Pulmonary artery endothelial cell (primary cell): Measurements from ENCODE around the gene OR1N2. TPM values are rescaled to one million over a fixed set of nuclear protein-coding genes. Genes with fewer than 3 reads are reported as not detected.
"Not testable (repeated sequence)": the region's sequence is repeated elsewhere in the genome, so short reads cannot be mapped to it uniquely, and the experiment has no call there.

Source experiments
- DNase-seq: peaks from one replicate; pipeline ENCODE4 v3.0.0-alpha.2; 2011; ENCODE audit warnings: low read depth, low spot score
- total RNA-seq: library from RNA; depleted of rRNA; stranded (reverse); fragments of >200 nt; gene quantifications from 2 replicates; pipeline ENCODE4 v1.2.3, GENCODE V29; 2014

OR1N2 gene, protein sequence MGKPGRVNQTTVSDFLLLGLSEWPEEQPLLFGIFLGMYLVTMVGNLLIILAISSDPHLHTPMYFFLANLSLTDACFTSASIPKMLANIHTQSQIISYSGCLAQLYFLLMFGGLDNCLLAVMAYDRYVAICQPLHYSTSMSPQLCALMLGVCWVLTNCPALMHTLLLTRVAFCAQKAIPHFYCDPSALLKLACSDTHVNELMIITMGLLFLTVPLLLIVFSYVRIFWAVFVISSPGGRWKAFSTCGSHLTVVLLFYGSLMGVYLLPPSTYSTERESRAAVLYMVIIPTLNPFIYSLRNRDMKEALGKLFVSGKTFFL
- not detected in 2 replicates for total RNA-seq

DNA sequence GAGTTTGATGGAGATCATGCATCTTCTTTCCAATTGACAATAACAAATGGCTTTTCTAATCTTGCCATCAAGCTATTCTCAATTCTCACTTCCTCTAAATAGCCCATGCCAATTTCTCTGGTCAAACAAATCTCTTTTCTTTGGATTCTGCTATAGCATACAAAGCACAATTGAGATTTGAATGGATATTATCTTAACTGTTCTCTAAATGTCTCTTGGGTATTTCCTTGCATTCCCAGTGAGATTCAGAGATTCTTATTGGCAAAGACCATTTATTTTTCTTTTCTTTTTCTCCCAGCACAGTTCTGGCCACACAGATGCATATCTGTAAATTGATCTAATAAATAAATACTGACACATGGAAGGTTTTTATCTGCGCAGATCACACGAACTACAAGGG lies at the start of gene OR1N2:
OR1N2 (plus strand) TSS at position 301 of the 400 bp plus-strand sequence. CDS start 100 bp downstream, outside the sequence.
- DNase-seq: no peak

DNA sequence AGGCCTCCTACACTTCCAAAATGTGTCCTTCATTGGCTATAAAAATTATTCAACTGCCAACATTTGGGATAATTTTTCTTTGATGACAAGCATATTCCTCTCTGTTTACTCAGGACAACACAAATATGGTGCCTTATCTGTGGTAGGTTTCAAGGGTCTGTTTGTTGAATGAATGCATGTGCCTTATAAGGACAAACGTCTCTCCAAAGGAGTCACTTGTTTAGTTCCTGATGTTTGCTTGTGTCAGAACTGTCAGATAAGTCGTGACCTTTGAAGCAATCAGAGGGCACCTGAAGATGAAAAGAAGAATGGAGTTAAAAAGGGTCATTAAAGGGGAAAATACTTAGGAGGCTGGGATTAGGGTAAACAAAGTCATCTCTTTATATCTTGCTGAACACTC lies 45.9 kb upstream of the OR1N2 start:
- no peak for DNase-seq

GRCh38 chr9:122510502-122510901 lies 42.4 kb upstream of the OR1N2 start, which contains the start of gene OR1J2:
OR1J2 (plus strand) TSS chr9:122510802; CDS start chr9:122510802, 0 bp downstream.
- no peak for DNase-seq

GRCh38 chr9:122518226-122518625 lies 34.7 kb upstream of the OR1N2 start:
- DNase-seq: no peak

- DNase-seq: no peak
Observed at GRCh38 chr9:122518841-122519240, 34.1 kb upstream of the OR1N2 start, which contains the start of gene OR1J4. OR1J4 (plus strand) TSS chr9:122519141; CDS start chr9:122519141, 0 bp downstream.

DNA sequence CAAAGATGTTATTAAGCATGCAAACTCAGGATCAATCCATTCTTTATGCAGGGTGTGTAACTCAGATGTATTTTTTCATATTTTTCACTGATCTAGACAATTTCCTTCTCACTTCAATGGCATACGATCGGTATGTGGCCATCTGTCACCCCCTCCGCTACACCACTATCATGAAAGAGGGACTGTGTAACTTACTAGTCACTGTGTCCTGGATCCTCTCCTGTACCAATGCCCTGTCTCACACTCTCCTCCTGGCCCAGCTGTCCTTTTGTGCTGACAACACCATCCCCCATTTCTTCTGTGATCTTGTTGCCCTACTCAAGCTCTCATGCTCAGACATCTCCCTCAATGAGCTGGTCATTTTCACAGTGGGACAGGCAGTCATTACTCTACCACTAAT lies 33.5 kb upstream of the OR1N2 start:
- no peak for DNase-seq

GRCh38 chr9:122526602-122527001 lies 26.3 kb upstream of the OR1N2 start:
- no peak for DNase-seq

GRCh38 chr9:122527193-122527592 lies 25.7 kb upstream of the OR1N2 start, which contains the start of gene OR1N1:
OR1N1 (minus strand) TSS chr9:122527293; CDS start chr9:122527293, 0 bp downstream.
- DNase-seq: no peak

DNA sequence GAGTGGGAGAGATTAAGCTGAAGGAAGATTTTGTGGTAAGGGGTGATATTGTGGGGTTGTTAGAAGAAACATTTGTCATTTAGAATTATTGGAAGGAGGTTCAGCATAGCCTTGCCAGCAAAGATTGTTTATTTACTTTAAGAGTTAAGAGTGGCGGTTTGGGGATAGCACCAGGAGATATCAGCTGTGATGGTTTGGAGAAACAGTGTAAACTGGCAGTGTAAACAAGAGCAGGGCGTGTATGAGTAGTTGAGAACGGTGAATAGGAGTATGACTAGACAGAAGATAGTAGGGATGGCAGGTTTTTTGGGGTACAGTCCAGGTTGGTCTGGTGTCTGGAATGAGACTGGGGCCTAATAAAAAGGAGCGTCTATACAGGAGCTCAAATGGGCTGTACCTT lies 21.8 kb upstream of the OR1N2 start:
- DNase-seq: not testable (repeated sequence)

GRCh38 chr9:122536134-122536533 lies 16.8 kb upstream of the OR1N2 start:
- no peak for DNase-seq

GRCh38 chr9:122537066-122537465 lies 15.8 kb upstream of the OR1N2 start:
- not testable (repeated sequence) for DNase-seq

DNA sequence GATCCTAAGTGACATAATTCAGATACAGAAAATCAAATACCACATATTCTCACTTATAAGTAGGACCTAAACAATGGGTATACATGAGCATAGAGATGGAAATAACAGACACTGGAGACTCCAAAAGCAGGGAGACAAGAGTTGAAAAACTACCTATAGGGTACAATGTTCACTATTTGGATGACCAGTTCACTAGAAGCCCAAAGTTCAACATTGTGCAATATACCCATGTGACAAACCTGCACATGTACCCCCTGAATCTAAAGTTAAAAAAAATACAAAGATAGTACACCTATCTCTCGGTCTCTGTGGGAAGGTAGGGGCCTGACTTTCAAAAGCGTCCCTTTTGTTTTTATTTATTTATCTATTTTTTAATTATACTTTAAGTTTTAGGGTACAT lies 14.2 kb upstream of the OR1N2 start:
- no peak for DNase-seq

GRCh38 chr9:122546196-122546595 lies 6.7 kb upstream of the OR1N2 start:
- no peak for DNase-seq

- DNase-seq: no peak
Observed at GRCh38 chr9:122551371-122551770, 1.5 kb upstream of the OR1N2 start.

- DNase-seq: no peak
Observed at GRCh38 chr9:122561446-122561845, 8.5 kb downstream of the OR1N2 start.

DNA sequence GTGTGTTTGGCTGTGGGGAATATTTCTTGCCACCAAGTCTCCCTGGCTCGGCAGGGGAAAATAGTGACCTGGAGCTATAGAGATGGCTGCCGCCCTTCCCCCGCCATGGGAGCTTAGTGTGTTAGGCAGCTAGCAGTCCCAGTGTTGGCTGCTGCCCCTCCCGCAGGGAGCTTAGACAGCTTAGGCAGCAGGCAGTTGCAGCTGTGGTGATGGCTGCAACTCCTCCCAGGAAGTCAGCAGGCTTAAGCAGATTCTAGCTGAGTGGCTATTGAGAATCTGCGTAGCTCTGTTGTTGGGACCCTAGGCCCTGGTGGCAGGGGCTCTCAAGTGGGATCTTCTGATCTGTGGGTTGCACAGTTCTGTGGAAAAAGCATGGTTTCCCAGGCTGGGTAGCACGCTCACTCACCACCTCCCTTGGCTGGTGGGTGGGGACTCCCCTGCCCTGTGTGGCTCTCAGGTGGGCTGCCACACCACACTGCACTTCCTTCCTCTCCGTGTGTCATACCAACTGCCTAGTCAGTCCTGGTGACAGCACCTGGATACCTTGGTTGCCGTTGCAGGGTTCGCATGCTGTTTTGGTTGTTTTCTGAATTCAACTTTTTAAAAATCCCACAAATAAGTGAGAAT lies 9.3 kb downstream of the OR1N2 start:
- no peak for DNase-seq

DNA sequence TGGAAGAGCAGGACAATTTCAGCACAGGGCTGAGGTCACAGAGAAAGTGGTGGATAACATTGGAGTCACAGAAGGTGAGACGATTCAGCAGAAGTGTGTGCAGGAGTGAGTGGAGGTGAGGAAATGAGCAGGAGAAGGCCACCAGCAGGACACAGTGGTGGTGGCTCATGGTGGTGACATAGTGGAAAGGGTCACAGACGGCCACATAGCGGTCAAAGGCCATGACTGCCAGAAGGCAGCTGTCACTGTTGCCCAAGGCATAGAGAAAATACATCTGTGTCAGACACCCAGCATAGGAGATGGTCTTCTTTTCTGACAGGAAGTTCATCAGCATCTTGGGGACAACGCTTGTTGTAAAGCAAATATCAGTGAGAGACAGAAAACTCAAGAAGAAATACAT lies 15.0 kb downstream of the OR1N2 start:
- no peak for DNase-seq

- DNase-seq: no peak
Observed at GRCh38 chr9:122572456-122572855, 19.5 kb downstream of the OR1N2 start.

DNA sequence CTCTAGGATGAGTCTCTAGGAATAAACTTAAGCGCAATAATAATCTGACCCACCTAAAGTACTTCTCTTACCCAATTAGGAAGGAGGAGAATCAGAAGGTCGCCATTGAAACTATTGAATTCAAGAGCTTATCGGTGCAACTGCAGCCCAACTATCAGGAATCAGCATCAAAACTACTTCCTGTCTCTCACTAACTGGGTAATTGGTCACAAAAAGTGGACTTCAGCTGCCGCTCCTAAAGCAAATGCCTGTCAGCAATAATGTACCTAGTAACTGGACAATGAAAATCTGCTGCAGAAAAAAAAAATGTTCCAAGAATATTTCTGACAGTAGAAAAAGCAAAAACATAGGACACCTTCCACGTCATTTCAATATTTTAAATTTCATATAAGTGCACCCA lies 27.0 kb downstream of the OR1N2 start:
- no peak for DNase-seq

DNA sequence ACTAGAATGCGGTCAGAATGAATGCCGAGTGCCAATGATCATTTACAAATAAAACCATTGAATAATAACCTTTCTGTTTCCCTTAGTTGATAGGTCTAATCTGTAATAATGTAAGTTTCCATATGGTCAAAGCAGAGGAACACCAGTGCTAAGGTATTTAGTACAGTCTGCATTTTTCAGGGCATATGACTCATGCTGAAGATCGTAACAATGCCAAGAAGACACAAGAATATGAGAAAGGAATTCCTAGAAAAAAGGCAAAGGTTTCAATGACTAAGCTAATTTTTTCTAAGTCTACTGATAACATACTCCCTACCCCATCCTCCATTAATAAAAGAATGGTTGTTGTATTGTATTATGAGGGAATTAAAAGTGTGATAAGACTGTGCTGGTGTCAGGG lies 27.4 kb downstream of the OR1N2 start:
- DNase-seq: peak; percentile 55

GRCh38 chr9:122583284-122583683 lies 30.4 kb downstream of the OR1N2 start, which contains the start of gene OR1L8:
OR1L8 (minus strand) TSS chr9:122583384; CDS start chr9:122568477, 14,907 bp downstream.
- DNase-seq: not testable (repeated sequence)
